Measurements from ENCODE around the gene CNTN2. TPM values are rescaled to one million over a fixed set of nuclear protein-coding genes. Genes with fewer than 3 reads are reported as not detected.

CNTN2 gene
- total and polyA plus RNA-seq, 2 experiments from 2014 or later: 1.3 to 2.2 TPM

- Mint-ChIP-seq H3K36me3 (ENCODE audit: low read depth) (no peaks in the 10 kb centered on the region), H3K9me3 (no peaks in the 10 kb centered on the region), H3K4me1 (peaks cover 11% of the 10 kb centered on the region; the same call in 2 of the 3 replicates), H3K27ac (no peak overlapping the region), H3K27me3 (ENCODE audit: insufficient read depth, low read depth, poor library complexity) (peaks cover 5% of the 10 kb centered on the region), H3K4me3 (no peak overlapping the region)
- Histone ChIP-seq H3K4me3 (no peak overlapping the region), H2AFZ (no peak overlapping the region), H3K27me3 (ENCODE audit: insufficient read depth) (no peaks in the 10 kb centered on the region), H3K4me1 (ENCODE audit: insufficient read depth) (peaks cover 7% of the 10 kb centered on the region), H3K27ac (ENCODE audit: low read depth) (no peak overlapping the region), H3F3A (replicated peaks; ENCODE audit: low read depth) (no peaks in the 10 kb centered on the region), H4K20me1 (replicated peaks; ENCODE audit: insufficient read depth) (no peaks in the 10 kb centered on the region; the same call in 1 of the 2 replicates), H3K9me2 (ENCODE audit: insufficient read depth) (no peaks in the 10 kb centered on the region), H3K79me2 (replicated peaks; ENCODE audit: insufficient read depth) (no peaks in the 10 kb centered on the region), H3K4me2 (no peak overlapping the region), H3K36me3 (ENCODE audit: insufficient read depth) (no peaks in the 10 kb centered on the region)
- TF ChIP-seq NANOG (IDR thresholded peaks at IDR 0.05; ENCODE audit: borderline replicate concordance) (no peak), EZH2phosphoT487 (IDR thresholded peaks at IDR 0.05; ENCODE audit: unreplicated experiment) (no peak), EZH2 (IDR thresholded peaks at IDR 0.05; ENCODE audit: low read depth, unreplicated experiment) (no peak), POLR2AphosphoS5 (IDR thresholded peaks at IDR 0.05; ENCODE audit: low read depth) (no peak), JUNB (IDR thresholded peaks at IDR 0.05; ENCODE audit: unreplicated experiment) (no peak), ZNF331 (CRISPR knock-in tag; IDR thresholded peaks at IDR 0.05; ENCODE audit: low read depth) (no peak), ETS1 (IDR thresholded peaks at IDR 0.05) (no peak)
- DNase-seq (ENCODE audit: low spot score): no peak
- no peak for ATAC-seq
Observed at GRCh38 chr1:205024679-205025078, 18.3 kb upstream of the CNTN2 start.

- H3K9me3 Mint-ChIP-seq: no peaks in the 10 kb centered on the region
- no peak for DNase-seq (ENCODE audit: low spot score)
- ATAC-seq: no peak
- H3K27ac Mint-ChIP-seq: no peak overlapping the region
- H3K4me3 Mint-ChIP-seq: no peak overlapping the region
- H3K4me1 ChIP-seq (ENCODE audit: insufficient read depth): peaks cover 7% of the 10 kb centered on the region
- H2AFZ ChIP-seq: no peak overlapping the region
- H3K4me2 ChIP-seq: no peak overlapping the region
- H3K4me1 Mint-ChIP-seq: peaks cover 16% of the 10 kb centered on the region; the same call in 2 of the 3 replicates
- H3K27ac ChIP-seq (ENCODE audit: low read depth): no peak overlapping the region
- no peaks in the 10 kb centered on the region for H3K9me2 ChIP-seq (ENCODE audit: insufficient read depth)
- no peaks in the 10 kb centered on the region for H3K27me3 ChIP-seq (ENCODE audit: insufficient read depth)
- no peaks in the 10 kb centered on the region for H3K36me3 ChIP-seq (ENCODE audit: insufficient read depth)
- no peaks in the 10 kb centered on the region for H3F3A ChIP-seq (replicated peaks; ENCODE audit: low read depth)
- no peaks in the 10 kb centered on the region; the same call in 1 of the 2 replicates for H4K20me1 ChIP-seq (replicated peaks; ENCODE audit: insufficient read depth)
- no peaks in the 10 kb centered on the region for H3K36me3 Mint-ChIP-seq (ENCODE audit: low read depth)
- H3K79me2 ChIP-seq (replicated peaks; ENCODE audit: insufficient read depth): no peaks in the 10 kb centered on the region
- H3K27me3 Mint-ChIP-seq (ENCODE audit: insufficient read depth, low read depth, poor library complexity): peaks cover 8% of the 10 kb centered on the region
- H3K4me3 ChIP-seq: no peak overlapping the region
- TF ChIP-seq CTCF (conservative IDR thresholded peaks at IDR 0.05; ENCODE audit: low read depth in 2 of 2) (no peak), ETS1 (IDR thresholded peaks at IDR 0.05) (no peak), EZH2phosphoT487 (IDR thresholded peaks at IDR 0.05; ENCODE audit: unreplicated experiment) (no peak), ZNF331 (CRISPR knock-in tag; IDR thresholded peaks at IDR 0.05; ENCODE audit: low read depth) (no peak), ZNF462 (CRISPR knock-in tag; IDR thresholded peaks at IDR 0.05) (no peak), STAT1 (IDR thresholded peaks at IDR 0.05; ENCODE audit: unreplicated experiment) (no peak)
Observed at GRCh38 chr1:205025239-205025638, 17.8 kb upstream of the CNTN2 start.

Data from GM23338 (cell line).